Activated CD4-positive, alpha-beta T cell treated with anti-CD3 and anti-CD28 coated beads, Interleukin-2, amount 50 U/mL, for 1 hour (primary cell): Measurements from ENCODE around the gene OTOF.

ENCODE experiments used
- DNase-seq: peaks from one replicate; pipeline ENCODE4 v3.0.0-alpha.2; 2020

The OTOF gene

GRCh38 chr2:26495705-26496297 lies 17.9 kb upstream of the OTOF start:
- no peak for DNase-seq

GRCh38 chr2:26494891-26495290 lies 17.0 kb upstream of the OTOF start:
- no peak for DNase-seq

- no peak for DNase-seq
Measured at GRCh38 chr2:26494199-26494598, 16.3 kb upstream of the OTOF start.

GRCh38 chr2:26493566-26493965 lies 15.6 kb upstream of the OTOF start:
- no peak for DNase-seq

GRCh38 chr2:26492749-26493515 lies 15.0 kb upstream of the OTOF start:
- no peak for DNase-seq

GRCh38 chr2:26491563-26492167 lies 13.7 kb upstream of the OTOF start:
- no peak for DNase-seq

GRCh38 chr2:26489213-26489850 lies 11.4 kb upstream of the OTOF start:
- DNase-seq, result no peak

GRCh38 chr2:26488463-26489212 lies 10.7 kb upstream of the OTOF start:
- no peak for DNase-seq

GRCh38 chr2:26487192-26487591 lies 9.3 kb upstream of the OTOF start:
- no peak for DNase-seq

- no peak for DNase-seq
Measured at GRCh38 chr2:26486789-26487188, 8.9 kb upstream of the OTOF start.

- no peak for DNase-seq
Measured at GRCh38 chr2:26485725-26486418, 7.9 kb upstream of the OTOF start.

GRCh38 chr2:26485099-26485498 lies 7.2 kb upstream of the OTOF start:
- no peak for DNase-seq

- no peak for DNase-seq
Measured at GRCh38 chr2:26484579-26484978, 6.7 kb upstream of the OTOF start.

- no peak for DNase-seq
Measured at GRCh38 chr2:26483957-26484565, 6.1 kb upstream of the OTOF start.

GRCh38 chr2:26483516-26483915 lies 5.6 kb upstream of the OTOF start:
- no peak for DNase-seq

GRCh38 chr2:26483027-26483326 lies 5.1 kb upstream of the OTOF start:
- DNase-seq, result no peak

GRCh38 chr2:26482211-26483026 lies 4.5 kb upstream of the OTOF start:
- no peak for DNase-seq

GRCh38 chr2:26481706-26482105 lies 3.8 kb upstream of the OTOF start:
- no peak for DNase-seq

GRCh38 chr2:26480566-26481423 lies 2.9 kb upstream of the OTOF start:
- no peak for DNase-seq
